VCaP (cell line): ENCODE data around the gene DLGAP1.

ENCODE experiments used
- H3K27ac ChIP-seq: fragments of 450-650 bp; 2 replicates; pipeline ENCODE4 v1.5.1; 2017
- CTCF ChIP-seq: fragments of 450-650 bp; conservative IDR thresholded peaks from 2 replicates; pipeline ENCODE4 v1.5.1; 2017; ENCODE audit warnings: mild to moderate bottlenecking, moderate library complexity

DLGAP1 gene

GRCh38 chr18:3689986-3690763, 764.9 kb downstream of the DLGAP1 start:
- no peak for TF ChIP-seq CTCF
- H3K27ac ChIP-seq = no peak overlapping the region

GRCh38 chr18:3689091-3689490, 766.0 kb downstream of the DLGAP1 start:
- no peak overlapping the region for H3K27ac ChIP-seq

GRCh38 chr18:3688690-3689089, 766.4 kb downstream of the DLGAP1 start:
- H3K27ac ChIP-seq = no peak overlapping the region
- TF ChIP-seq CTCF = no peak

More at GRCh38 chr18:3689091-3689490, 766.0 kb downstream of the DLGAP1 start:
- no peak for TF ChIP-seq CTCF

- no peak overlapping the region for H3K27ac ChIP-seq
- TF ChIP-seq CTCF = no peak
Observed at GRCh38 chr18:3683483-3683882, 771.6 kb downstream of the DLGAP1 start.

- H3K27ac ChIP-seq = no peak overlapping the region
- TF ChIP-seq CTCF = no peak
Observed at GRCh38 chr18:3682061-3682460, 773.0 kb downstream of the DLGAP1 start.

- no peak for TF ChIP-seq CTCF
- no peak overlapping the region for H3K27ac ChIP-seq
Observed at GRCh38 chr18:3679241-3679640, 775.9 kb downstream of the DLGAP1 start.

- no peak overlapping the region for H3K27ac ChIP-seq
- TF ChIP-seq CTCF = no peak
Observed at GRCh38 chr18:3675994-3676393, 779.1 kb downstream of the DLGAP1 start.
